ENCODE results near the gene CYP4F2.

GRCh38 chr19:15923702-15924101 lies 25.8 kb upstream of the CYP4F2 start:
- TF ChIP-seq REST (IDR thresholded peaks at IDR 0.05; ENCODE audit: borderline replicate concordance) (no peak), EP300 (conservative IDR thresholded peaks at IDR 0.05; ENCODE audit: poor library complexity, severe bottlenecking) (no peak)

Data from neural cell (in vitro differentiated cells).